ENCODE measurements around the gene NPHP1. TPM values are rescaled to one million over a fixed set of nuclear protein-coding genes. Genes with fewer than 3 reads are reported as not detected.

The NPHP1 gene
- total and polyA plus RNA-seq, 4 donors: 0.33 to 0.88 (median 0.35) TPM

DNA sequence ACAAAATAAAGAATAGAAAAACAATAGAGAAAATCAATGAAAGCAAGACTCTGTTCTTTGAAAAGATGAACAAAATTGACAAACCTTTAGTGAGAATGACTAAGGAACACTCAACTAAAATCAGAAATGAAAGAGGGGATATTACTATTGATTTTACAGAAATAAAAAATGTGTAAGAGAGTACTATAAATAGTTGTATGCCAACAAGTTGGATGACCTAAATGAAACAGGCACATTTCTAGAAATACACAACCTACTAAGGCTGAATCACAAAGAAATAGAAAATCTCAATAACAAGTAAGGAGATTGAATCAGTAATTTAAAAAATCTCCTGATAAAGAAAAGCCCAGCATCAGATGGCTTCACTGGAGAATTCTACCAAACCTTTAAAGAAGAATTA is 70.8 kb downstream of the NPHP1 start:
- no peak for DNase-seq (ENCODE audit: low spot score)
- H3K27me3 ChIP-seq (ENCODE audit: control insufficient read depth in 4 of 4, insufficient read depth in 4 of 4, low read length in 3 of 4): no peaks in the 10 kb centered on the region
- no peak overlapping the region for H3K4me3 ChIP-seq (ENCODE audit: low read depth in 1 of 3, low read length in 3 of 3)
- H3K9me3 ChIP-seq (ENCODE audit: control insufficient read depth in 4 of 4, low read length in 3 of 4): no peaks in the 10 kb centered on the region
- H3K27ac ChIP-seq (ENCODE audit: low read depth in 1 of 2, low read length in 2 of 2): no peak overlapping the region
- H3K36me3 ChIP-seq (ENCODE audit: control insufficient read depth in 4 of 4, insufficient read depth in 3 of 4, low read depth in 1 of 4, low read length in 3 of 4): no peaks in the 10 kb centered on the region
- no peaks in the 10 kb centered on the region for H3K4me1 ChIP-seq (ENCODE audit: control insufficient read depth in 4 of 4, insufficient read depth in 4 of 4, low read length in 3 of 4)
- no peak for TF ChIP-seq HNF4A (conservative IDR thresholded peaks at IDR 0.05)
- no peak for TF ChIP-seq GABPA (IDR thresholded peaks at IDR 0.05 in 1 of 2, conservative IDR thresholded peaks at IDR 0.05 in 1 of 2)
- no peak for TF ChIP-seq ATF3 (IDR thresholded peaks at IDR 0.05)
- TF ChIP-seq JUND (IDR thresholded peaks at IDR 0.05): no peak
- no peak for TF ChIP-seq FOXA2 (IDR thresholded peaks at IDR 0.05)
- TF ChIP-seq YY1 (IDR thresholded peaks at IDR 0.05): no peak
- TF ChIP-seq NR2F2 (IDR thresholded peaks at IDR 0.05): no peak
- no peak for TF ChIP-seq RAD21 (IDR thresholded peaks at IDR 0.05)
- TF ChIP-seq, protein P1, sequence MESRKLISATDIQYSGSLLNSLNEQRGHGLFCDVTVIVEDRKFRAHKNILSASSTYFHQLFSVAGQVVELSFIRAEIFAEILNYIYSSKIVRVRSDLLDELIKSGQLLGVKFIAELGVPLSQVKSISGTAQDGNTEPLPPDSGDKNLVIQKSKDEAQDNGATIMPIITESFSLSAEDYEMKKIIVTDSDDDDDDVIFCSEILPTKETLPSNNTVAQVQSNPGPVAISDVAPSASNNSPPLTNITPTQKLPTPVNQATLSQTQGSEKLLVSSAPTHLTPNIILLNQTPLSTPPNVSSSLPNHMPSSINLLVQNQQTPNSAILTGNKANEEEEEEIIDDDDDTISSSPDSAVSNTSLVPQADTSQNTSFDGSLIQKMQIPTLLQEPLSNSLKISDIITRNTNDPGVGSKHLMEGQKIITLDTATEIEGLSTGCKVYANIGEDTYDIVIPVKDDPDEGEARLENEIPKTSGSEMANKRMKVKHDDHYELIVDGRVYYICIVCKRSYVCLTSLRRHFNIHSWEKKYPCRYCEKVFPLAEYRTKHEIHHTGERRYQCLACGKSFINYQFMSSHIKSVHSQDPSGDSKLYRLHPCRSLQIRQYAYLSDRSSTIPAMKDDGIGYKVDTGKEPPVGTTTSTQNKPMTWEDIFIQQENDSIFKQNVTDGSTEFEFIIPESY (IDR thresholded peaks at IDR 0.05): no peak
- TF ChIP-seq, protein P2, sequence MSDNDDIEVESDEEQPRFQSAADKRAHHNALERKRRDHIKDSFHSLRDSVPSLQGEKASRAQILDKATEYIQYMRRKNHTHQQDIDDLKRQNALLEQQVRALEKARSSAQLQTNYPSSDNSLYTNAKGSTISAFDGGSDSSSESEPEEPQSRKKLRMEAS (IDR thresholded peaks at IDR 0.05): no peak
- TF ChIP-seq CTCF (IDR thresholded peaks at IDR 0.05; ENCODE audit: low read depth, low read length, missing input control): no peak
- TF ChIP-seq SP1 (IDR thresholded peaks at IDR 0.05): no peak
- TF ChIP-seq TAF1 (conservative IDR thresholded peaks at IDR 0.05): no peak
- TF ChIP-seq HNF4G (IDR thresholded peaks at IDR 0.05): no peak
- TF ChIP-seq RXRA (IDR thresholded peaks at IDR 0.05): no peak
- TF ChIP-seq FOXA1 (IDR thresholded peaks at IDR 0.05): no peak
- TF ChIP-seq REST (IDR thresholded peaks at IDR 0.05): no peak
- no peak for TF ChIP-seq EGR1 (IDR thresholded peaks at IDR 0.05; ENCODE audit: low read depth in 2 of 2)
- H3K9ac ChIP-seq (ENCODE audit: low read depth in 1 of 2, low read length in 2 of 2): no peak overlapping the region
